Activated T-helper 2 cell treated with anti-CD3 and anti-CD28 coated beads, Interferon-gamma antibody, Interleukin-2, Interleukin-4, amounts not matched to agents 10 μg/mL and 5 μg/mL and 100 μg/mL, durations not matched to agents 14 hours and 24 hours and 36 hours (primary cell): Measurements from ENCODE around the gene KLHL11. TPM values are rescaled to one million over a fixed set of nuclear protein-coding genes. Genes with fewer than 3 reads are reported as not detected.
"Not testable (repeated sequence)": the region's sequence is repeated elsewhere in the genome, so short reads cannot be mapped to it uniquely, and the experiment has no call there.

Experiments
- DNase-seq: peaks from one replicate; pipeline ENCODE4 v3.0.0; 2021; ENCODE audit warnings: low spot score
- H3K27ac Mint-ChIP-seq: one replicate; pipeline ENCODE4 v1.8.0; 2021; ENCODE audit warnings: mixed read lengths
- H3K27me3 Mint-ChIP-seq: one replicate; pipeline ENCODE4 v1.8.0; 2021; ENCODE audit warnings: low read depth, mixed read lengths
- H3K36me3 Mint-ChIP-seq: one replicate; pipeline ENCODE4 v1.8.0; 2021; ENCODE audit warnings: low read depth, mixed read lengths
- H3K4me1 Mint-ChIP-seq: one replicate; pipeline ENCODE4 v1.8.0; 2021; ENCODE audit warnings: low read depth, mixed read lengths
- H3K4me3 Mint-ChIP-seq: one replicate; pipeline ENCODE4 v1.8.0; 2021; ENCODE audit warnings: low read depth, mild to moderate bottlenecking, moderate library complexity, mixed read lengths
- H3K9me3 Mint-ChIP-seq: one replicate; pipeline ENCODE4 v1.8.0; 2021; ENCODE audit warnings: mixed read lengths
- intact Hi-C: fragments of 100-400 bp; cut with micrococcal nuclease; formaldehyde crosslinking; loops from one replicate; pipeline ENCODE4 v1.15.1; 2023
- total RNA-seq: library from RNA; stranded (reverse); gene quantifications from 2 replicates; pipeline ENCODE4 v1.2.3, GENCODE V29; 2022

Gene KLHL11
- total RNA-seq, 1 donor from 2014 or later, result 44.3 TPM

- DNase-seq, result no peak
- Mint-ChIP-seq H3K27me3 (no peaks in the 10 kb centered on the region), H3K36me3 (peaks cover 84% of the 10 kb centered on the region), H3K4me3 (no peak overlapping the region), H3K4me1 (peaks cover 47% of the 10 kb centered on the region), H3K9me3 (no peaks in the 10 kb centered on the region), H3K27ac (peak overlapping the region; percentile 75)
- intact Hi-C loops, result no loop called here
These were observed 6.6 kb upstream of the KLHL11 start for GRCh38 chr17:41871789-41872188.

GRCh38 chr17:41870627-41871026 is 5.4 kb upstream of the KLHL11 start:
- H3K4me1 Mint-ChIP-seq, result peaks cover 52% of the 10 kb centered on the region
- H3K27ac Mint-ChIP-seq, result peak overlapping the region; percentile 98
- no peak for DNase-seq
- H3K4me3 Mint-ChIP-seq, result no peak overlapping the region
- no peaks in the 10 kb centered on the region for H3K9me3 Mint-ChIP-seq
- intact Hi-C loops, result no loop called here
- no peaks in the 10 kb centered on the region for H3K27me3 Mint-ChIP-seq
- peaks cover 83% of the 10 kb centered on the region for H3K36me3 Mint-ChIP-seq

GRCh38 chr17:41870097-41870496 is 4.9 kb upstream of the KLHL11 start:
- intact Hi-C loops, result no loop called here
- DNase-seq, result no peak
- Mint-ChIP-seq H3K27ac (peak overlapping the region; percentile 98), H3K9me3 (no peaks in the 10 kb centered on the region), H3K4me3 (no peak overlapping the region), H3K27me3 (no peaks in the 10 kb centered on the region), H3K36me3 (peaks cover 85% of the 10 kb centered on the region), H3K4me1 (peaks cover 55% of the 10 kb centered on the region)

GRCh38 chr17:41869426-41869825 is 4.2 kb upstream of the KLHL11 start:
- Mint-ChIP-seq H3K4me3 (peak overlapping the region; percentile 67), H3K36me3 (peaks cover 80% of the 10 kb centered on the region), H3K9me3 (no peaks in the 10 kb centered on the region), H3K27ac (peak overlapping the region; percentile 98), H3K4me1 (peaks cover 55% of the 10 kb centered on the region), H3K27me3 (no peaks in the 10 kb centered on the region)
- no peak for DNase-seq
- intact Hi-C loops, result loop anchor here (2.0 to 10.0 kb wide), 5 partner anchors 59 to 403 kb away; partner anchors contain the start of genes DNAJC7, HAP1, ODAD4 and P3H4

- Mint-ChIP-seq H3K27me3 (no peaks in the 10 kb centered on the region), H3K9me3 (no peaks in the 10 kb centered on the region), H3K27ac (peak overlapping the region; percentile 98), H3K36me3 (peaks cover 73% of the 10 kb centered on the region), H3K4me1 (peaks cover 55% of the 10 kb centered on the region), H3K4me3 (peak overlapping the region; percentile 67)
- intact Hi-C loops, result loop anchor here (2.0 to 10.0 kb wide), 5 partner anchors 58 to 404 kb away; partner anchors contain the start of genes DNAJC7, HAP1, ODAD4 and P3H4
- no peak for DNase-seq
These were observed 3.3 kb upstream of the KLHL11 start for GRCh38 chr17:41868568-41868967.

- no peak for DNase-seq
- peak overlapping the region; percentile 75 for H3K4me3 Mint-ChIP-seq
- peaks cover 48% of the 10 kb centered on the region for H3K36me3 Mint-ChIP-seq
- intact Hi-C loops, result loop anchor here (2.0 to 10.0 kb wide), 5 partner anchors 53 to 407 kb away; partner anchors contain the start of genes ACLY, DNAJC7, HAP1 and ODAD4
- H3K27ac Mint-ChIP-seq, result peak overlapping the region; percentile 81
- peaks cover 49% of the 10 kb centered on the region for H3K4me1 Mint-ChIP-seq
- H3K9me3 Mint-ChIP-seq, result no peaks in the 10 kb centered on the region
- no peaks in the 10 kb centered on the region for H3K27me3 Mint-ChIP-seq
These were observed 322 bp upstream of the KLHL11 start for GRCh38 chr17:41865596-41865893.

GRCh38 chr17:41864498-41864835 is 756 bp downstream of the KLHL11 start:
- H3K36me3 Mint-ChIP-seq, result peaks cover 39% of the 10 kb centered on the region
- peaks cover 41% of the 10 kb centered on the region for H3K4me1 Mint-ChIP-seq
- H3K4me3 Mint-ChIP-seq, result no peak overlapping the region
- peak; percentile 56 for DNase-seq
- no peak overlapping the region for H3K27ac Mint-ChIP-seq
- no peaks in the 10 kb centered on the region for H3K27me3 Mint-ChIP-seq
- intact Hi-C loops, result loop anchor here (2.0 to 10.0 kb wide), 3 partner anchors 54 to 150 kb away; partner anchors contain the start of genes ACLY, DNAJC7 and HAP1
- no peaks in the 10 kb centered on the region for H3K9me3 Mint-ChIP-seq

- H3K27ac Mint-ChIP-seq, result no peak overlapping the region
- no peaks in the 10 kb centered on the region for H3K27me3 Mint-ChIP-seq
- peaks cover 28% of the 10 kb centered on the region for H3K36me3 Mint-ChIP-seq
- intact Hi-C loops, result loop anchor here (10.0 kb wide), 2 partner anchors 128 to 152 kb away; partner anchors contain the start of genes DNAJC7 and HAP1
- no peaks in the 10 kb centered on the region for H3K9me3 Mint-ChIP-seq
- H3K4me3 Mint-ChIP-seq, result no peak overlapping the region
- peaks cover 32% of the 10 kb centered on the region for H3K4me1 Mint-ChIP-seq
- DNase-seq, result peak; percentile 18
These were observed 2.0 kb downstream of the KLHL11 start for GRCh38 chr17:41863074-41863848.

GRCh38 chr17:41860254-41860931 is 4.8 kb downstream of the KLHL11 start:
- Mint-ChIP-seq H3K4me3 (no peak overlapping the region), H3K27me3 (no peaks in the 10 kb centered on the region)
- intact Hi-C loops, result loop anchor here (10.0 kb wide), 2 partner anchors 126 to 154 kb away; partner anchors contain the start of genes DNAJC7 and HAP1

GRCh38 chr17:41851382-41851781 is 13.8 kb downstream of the KLHL11 start:
- H3K27me3 Mint-ChIP-seq, H3K4me3 Mint-ChIP-seq, H3K27ac Mint-ChIP-seq, DNase-seq, H3K9me3 Mint-ChIP-seq, intact Hi-C loops: not testable (repeated sequence)
- peaks cover 28% of the 10 kb centered on the region for H3K4me1 Mint-ChIP-seq
- H3K36me3 Mint-ChIP-seq, result peaks cover 75% of the 10 kb centered on the region

More at GRCh38 chr17:41860254-41860931, 4.8 kb downstream of the KLHL11 start:
- H3K4me1 Mint-ChIP-seq, result peaks cover 13% of the 10 kb centered on the region
- H3K27ac Mint-ChIP-seq, result no peak overlapping the region
- no peaks in the 10 kb centered on the region for H3K9me3 Mint-ChIP-seq
- H3K36me3 Mint-ChIP-seq, result peaks cover 15% of the 10 kb centered on the region
- no peak for DNase-seq

- H3K27ac Mint-ChIP-seq, result no peak overlapping the region
- H3K27me3 Mint-ChIP-seq, result no peaks in the 10 kb centered on the region
- H3K4me3 Mint-ChIP-seq, result no peak overlapping the region
- no peak for DNase-seq
- no peaks in the 10 kb centered on the region for H3K9me3 Mint-ChIP-seq
- intact Hi-C loops, result no loop called here
- peaks cover 62% of the 10 kb centered on the region for H3K36me3 Mint-ChIP-seq
- H3K4me1 Mint-ChIP-seq, result peaks cover 28% of the 10 kb centered on the region
These were observed 15.8 kb downstream of the KLHL11 start for GRCh38 chr17:41849251-41849990.

- H3K27me3 Mint-ChIP-seq, result no peaks in the 10 kb centered on the region
- no peak overlapping the region for H3K4me3 Mint-ChIP-seq
- no peak for DNase-seq
- intact Hi-C loops, result no loop called here
- peaks cover 26% of the 10 kb centered on the region for H3K4me1 Mint-ChIP-seq
- no peak overlapping the region for H3K27ac Mint-ChIP-seq
- H3K36me3 Mint-ChIP-seq, result peaks cover 55% of the 10 kb centered on the region
- H3K9me3 Mint-ChIP-seq, result no peaks in the 10 kb centered on the region
These were observed 16.4 kb downstream of the KLHL11 start for GRCh38 chr17:41848788-41849187.
